NT2/D1 (cell line): Measurements from ENCODE around the gene CHD5.

ENCODE experiments used
- YY1 ChIP-seq: IDR thresholded peaks from 2 replicates; pipeline ENCODE4 v1.6.1; 2011; ENCODE audit not compliant: insufficient read length, insufficient read depth
- ZNF274 ChIP-seq: IDR thresholded peaks from 2 replicates; pipeline ENCODE4 v1.6.1; 2011; ENCODE audit warnings: mild to moderate bottlenecking, low read depth, low read length

DNA sequence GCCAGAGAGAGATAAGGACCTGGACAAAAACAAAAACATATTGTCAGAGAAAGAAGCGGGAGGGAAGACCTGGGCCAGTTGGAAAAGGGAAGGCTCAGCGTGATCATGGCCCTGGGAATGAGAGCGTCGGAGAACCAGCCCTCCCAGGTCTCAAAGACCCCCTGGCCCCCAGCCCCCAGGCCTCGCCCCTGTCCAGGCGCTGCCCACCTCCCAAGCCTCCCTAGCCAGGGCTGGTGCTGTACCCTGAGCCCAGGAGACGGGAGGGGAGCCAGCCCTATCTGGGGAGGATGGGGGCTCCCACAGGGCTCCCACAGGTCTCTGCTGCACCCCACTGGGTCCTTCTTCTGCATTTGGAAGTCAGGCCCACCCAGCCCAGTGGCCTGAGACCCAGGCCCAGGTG, 15.1 kb downstream of the CHD5 start:
- no peak for TF ChIP-seq ZNF274
- TF ChIP-seq YY1: no peak
